Natural killer cell (primary cell): ENCODE data around the gene MPHOSPH9. TPM values are rescaled to one million over a fixed set of nuclear protein-coding genes. Genes with fewer than 3 reads are reported as not detected.

Experiments used
- ATAC-seq, 3 donors: fragments of 150-1000 bp in 2 of 3; fragments of 200-7000 bp in 1 of 3; cut with Tn5 transposase; 1 replicate in 1 of 3; 2 replicates in 2 of 3; pipeline ENCODE4 v1.10.0; 2021; ENCODE audit warnings: mild to moderate bottlenecking in 2 of 3, moderate library complexity in 2 of 3
- DNase-seq, 2 donors: peaks; one replicate each; pipeline versions ENCODE4 v3.0.0 to v3.0.0-alpha.2; 2013 to 2021; ENCODE audit warnings: mixed read lengths in 1 of 2
- H3K27ac ChIP-seq: one replicate; pipeline ENCODE4 v1.5.1; 2013; ENCODE audit warnings: mild to moderate bottlenecking, low read length
- H3K27me3 ChIP-seq: one replicate; pipeline ENCODE4 v1.6.1; 2013; ENCODE audit warnings: low read length; ENCODE audit not compliant: control insufficient read depth, insufficient read depth
- H3K36me3 ChIP-seq: one replicate; pipeline ENCODE4 v1.6.1; 2013; ENCODE audit warnings: low read length; ENCODE audit not compliant: control insufficient read depth, insufficient read depth
- H3K4me1 ChIP-seq: one replicate; pipeline ENCODE4 v1.6.1; 2013; ENCODE audit warnings: low read length; ENCODE audit not compliant: control insufficient read depth, insufficient read depth
- H3K4me3 ChIP-seq: one replicate; pipeline ENCODE4 v1.5.1; 2013; ENCODE audit warnings: low read length
- H3K9me3 ChIP-seq: one replicate; pipeline ENCODE4 v1.6.1; 2013; ENCODE audit warnings: low read length; ENCODE audit not compliant: control insufficient read depth, insufficient read depth
- H3K27ac Mint-ChIP-seq, 2 donors: one replicate each; pipeline ENCODE4 v1.8.0; 2022; ENCODE audit warnings: mild to moderate bottlenecking in 2 of 2, mixed read lengths in 2 of 2, moderate library complexity in 1 of 2
- H3K27me3 Mint-ChIP-seq, 2 donors: one replicate each; pipeline ENCODE4 v1.8.0; 2022; ENCODE audit warnings: low read depth in 2 of 2, mixed read lengths in 2 of 2
- H3K36me3 Mint-ChIP-seq: one replicate; pipeline ENCODE4 v1.8.0; 2022; ENCODE audit warnings: mixed read lengths
- H3K4me1 Mint-ChIP-seq, 2 donors: one replicate each; pipeline ENCODE4 v1.8.0; 2022; ENCODE audit warnings: mixed read lengths in 2 of 2
- H3K4me3 Mint-ChIP-seq: one replicate; pipeline ENCODE4 v1.8.0; 2022; ENCODE audit warnings: mild to moderate bottlenecking, moderate library complexity, mixed read lengths
- H3K9me3 Mint-ChIP-seq, 2 donors: one replicate each; pipeline ENCODE4 v1.8.0; 2022; ENCODE audit warnings: mixed read lengths in 2 of 2
- CTCF ChIP-seq: fragments of 200-600 bp; IDR thresholded peaks from one replicate; pipeline ENCODE4 v1.8.0; 2022; ENCODE audit warnings: antibody characterized with exemption
- WGBS: methylation state at CpG from one replicate; pipeline ENCODE4 v1.1.7; 2013; ENCODE audit warnings: missing lambda C conversion rate; ENCODE audit not compliant: insufficient coverage; 5-methylcytosine and 5-hydroxymethylcytosine counted together
- intact Hi-C: fragments of 100-400 bp; cut with micrococcal nuclease; formaldehyde crosslinking; loops from one replicate; pipeline ENCODE4 v1.14.2; 2022
- total RNA-seq, 4 donors: library from RNA; stranded (reverse); fragments of 120-200 nt in 1 of 4; gene quantifications; one replicate each; pipeline versions ENCODE4 v1.2.3 to v1.2.4, GENCODE V29; 2013 to 2022

MPHOSPH9 gene
- total RNA-seq, 3 donors from 2014 or later (not counting 1 experiment from before 2014, with no cell fraction given): 97.6 to 114 (median 109) TPM

- ATAC-seq (no peak), DNase-seq (no peak)
- Histone ChIP-seq H3K4me1 (peaks cover 25% of the 10 kb centered on the region), H3K27me3 (no peaks in the 10 kb centered on the region), H3K9me3 (no peaks in the 10 kb centered on the region), H3K4me3 (no peak overlapping the region), H3K36me3 (no peaks in the 10 kb centered on the region), H3K27ac (no peak overlapping the region)
- peaks cover 25% of the 10 kb centered on the region in 2 donors for H3K4me1 Mint-ChIP-seq
- no peaks in the 10 kb centered on the region for H3K9me3 Mint-ChIP-seq
- H3K36me3 Mint-ChIP-seq: no peaks in the 10 kb centered on the region
- no peak overlapping the region for H3K27ac Mint-ChIP-seq
- TF ChIP-seq CTCF: no peak
- H3K27me3 Mint-ChIP-seq: no peaks in the 10 kb centered on the region
- H3K4me3 Mint-ChIP-seq: no peak overlapping the region
- intact Hi-C loops: no loop called here
- 70% methylated on average over 6 of the region's 6 CpGs for WGBS
Measured at GRCh38 chr12:123126294-123127181, 106.4 kb downstream of the MPHOSPH9 start.

GRCh38 chr12:123122626-123123025, 110.3 kb downstream of the MPHOSPH9 start:
- Histone ChIP-seq H3K9me3 (no peaks in the 10 kb centered on the region), H3K4me1 (peaks cover 40% of the 10 kb centered on the region), H3K27me3 (no peaks in the 10 kb centered on the region), H3K27ac (no peak overlapping the region), H3K4me3 (no peak overlapping the region), H3K36me3 (no peaks in the 10 kb centered on the region)
- WGBS: 26% methylated on average over 2 of the region's 3 CpGs
- DNase-seq: peak in 1 of 2 donors; percentile 31
- intact Hi-C loops: no loop called here
- peak in 1 of 3 donors; percentile 29 for ATAC-seq
- Mint-ChIP-seq H3K4me3 (peak overlapping the region; percentile 75), H3K27ac (peak overlapping the region; percentile 69 to 76), H3K9me3 (no peaks in the 10 kb centered on the region), H3K4me1 (peaks cover 37 to 38% of the 10 kb centered on the region in 2 donors), H3K36me3 (no peaks in the 10 kb centered on the region), H3K27me3 (no peaks in the 10 kb centered on the region)
- no peak for TF ChIP-seq CTCF

GRCh38 chr12:123121670-123122069, 111.3 kb downstream of the MPHOSPH9 start:
- H3K27ac Mint-ChIP-seq: no peak overlapping the region
- 96% methylated on average over 5 of the region's 6 CpGs for WGBS
- Histone ChIP-seq H3K9me3 (no peaks in the 10 kb centered on the region), H3K4me3 (no peak overlapping the region), H3K27ac (no peak overlapping the region), H3K27me3 (no peaks in the 10 kb centered on the region), H3K4me1 (peaks cover 40% of the 10 kb centered on the region), H3K36me3 (no peaks in the 10 kb centered on the region)
- no peak for DNase-seq
- ATAC-seq: no peak
- peaks cover 35 to 36% of the 10 kb centered on the region in 2 donors for H3K4me1 Mint-ChIP-seq
- H3K9me3 Mint-ChIP-seq: no peaks in the 10 kb centered on the region
- H3K4me3 Mint-ChIP-seq: no peak overlapping the region
- H3K27me3 Mint-ChIP-seq: no peaks in the 10 kb centered on the region
- intact Hi-C loops: no loop called here
- H3K36me3 Mint-ChIP-seq: no peaks in the 10 kb centered on the region
- TF ChIP-seq CTCF: no peak
